IPS-20b (cell line): ENCODE data around the gene ZSCAN12.
"Not testable (repeated sequence)": the region's sequence is repeated elsewhere in the genome, so short reads cannot be mapped to it uniquely, and the experiment has no call there.

Source experiments
- H3K27ac ChIP-seq: one replicate; pipeline ENCODE4 v1.5.1; 2013; ENCODE audit warnings: low read length
- H3K27me3 ChIP-seq: 2 replicates; pipeline ENCODE4 v1.6.1; 2013; ENCODE audit warnings: mild to moderate bottlenecking, low read length, inconsistent platforms; ENCODE audit not compliant: insufficient read depth
- H3K36me3 ChIP-seq: 2 replicates; pipeline ENCODE4 v1.6.1; 2013; ENCODE audit warnings: low read depth, mild to moderate bottlenecking, inconsistent platforms, low read length, moderate library complexity; ENCODE audit not compliant: insufficient read depth
- H3K4me1 ChIP-seq: 2 replicates; pipeline ENCODE4 v1.6.1; 2013; ENCODE audit warnings: mild to moderate bottlenecking, control low read depth, inconsistent platforms, low read length, moderate library complexity; ENCODE audit not compliant: insufficient read depth
- H3K4me3 ChIP-seq: 2 replicates; pipeline ENCODE4 v1.5.1; 2013; ENCODE audit warnings: mild to moderate bottlenecking, low read length, inconsistent platforms
- H3K9ac ChIP-seq: 2 replicates; pipeline ENCODE4 v1.6.1; 2013; ENCODE audit warnings: low read depth, mild to moderate bottlenecking, inconsistent platforms, low read length, moderate library complexity
- H3K9me3 ChIP-seq: 2 replicates; pipeline ENCODE4 v1.6.1; 2013; ENCODE audit warnings: mild to moderate bottlenecking, low read depth, low read length, inconsistent platforms; ENCODE audit not compliant: insufficient read depth

Gene ZSCAN12

GRCh38 chr6:28399350-28400121 lies at the start of gene ZSCAN12:
TSS of gene ZSCAN12 (minus strand) at chr6:28399747. CDS start at chr6:28398405, 1,342 bp downstream.
- Histone ChIP-seq H3K4me1 (no peaks in the 10 kb centered on the region), H3K9ac (peak within 1 kb of the TSS; percentile 93), H3K36me3 (peaks cover 31% of the 10 kb centered on the region), H3K27me3 (peaks cover 31% of the 10 kb centered on the region), H3K9me3 (no peaks in the 10 kb centered on the region), H3K27ac (peak within 1 kb of the TSS; percentile 65), H3K4me3 (peak within 1 kb of the TSS; percentile 90)

DNA sequence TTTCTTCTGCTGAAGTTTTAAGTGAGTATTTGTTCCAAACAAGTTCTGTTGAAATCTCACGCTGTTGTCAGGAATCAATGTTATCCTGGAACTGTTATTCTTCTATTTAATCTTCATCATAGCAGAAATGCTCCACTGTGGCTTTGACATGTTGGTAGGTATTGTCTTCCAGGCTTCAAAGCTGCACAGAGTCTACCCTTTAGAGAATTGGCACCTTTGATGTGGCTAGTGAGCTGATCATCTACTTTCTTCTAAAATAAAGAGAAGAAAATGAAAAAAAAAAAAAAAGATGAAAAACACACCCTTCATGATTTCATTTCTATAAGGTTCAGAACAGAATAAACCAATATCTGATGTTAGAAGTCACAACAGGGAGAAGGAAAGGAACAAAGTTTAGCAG lies 49.5 kb upstream of the ZSCAN12 start:
- no peak overlapping the region for H3K27ac ChIP-seq
- no peak overlapping the region for H3K4me3 ChIP-seq
- no peak overlapping the region for H3K9ac ChIP-seq
- H3K4me1 ChIP-seq = no peaks in the 10 kb centered on the region
- H3K9me3 ChIP-seq = no peaks in the 10 kb centered on the region
- H3K36me3 ChIP-seq = no peaks in the 10 kb centered on the region
- H3K27me3 ChIP-seq = peaks cover 8% of the 10 kb centered on the region

DNA sequence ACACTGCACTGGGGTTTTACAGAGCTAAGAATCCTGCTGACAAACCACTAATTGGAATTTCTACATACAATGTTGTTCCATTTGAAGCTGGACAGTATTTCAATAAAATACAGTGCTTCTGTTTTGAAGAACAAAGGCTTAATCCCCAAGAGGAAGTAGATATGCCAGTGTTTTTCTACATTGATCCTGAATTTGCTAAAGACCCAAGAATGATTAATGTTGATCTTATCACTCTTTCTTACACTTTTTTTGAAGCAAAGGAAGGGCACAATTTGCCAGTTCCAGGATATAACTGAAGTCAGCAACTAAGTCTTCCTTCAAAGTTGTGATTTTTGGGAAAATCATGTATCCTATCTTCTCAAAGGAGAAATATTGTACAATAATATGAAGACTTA lies 48.0 kb upstream of the ZSCAN12 start:
- Histone ChIP-seq H3K9ac (peak overlapping the region; percentile 81; the same call in 1 of the 2 replicates), H3K4me3 (peak overlapping the region; percentile 74)
- H3K27ac ChIP-seq, H3K9me3 ChIP-seq, H3K27me3 ChIP-seq, H3K4me1 ChIP-seq, H3K36me3 ChIP-seq: not testable (repeated sequence)

DNA sequence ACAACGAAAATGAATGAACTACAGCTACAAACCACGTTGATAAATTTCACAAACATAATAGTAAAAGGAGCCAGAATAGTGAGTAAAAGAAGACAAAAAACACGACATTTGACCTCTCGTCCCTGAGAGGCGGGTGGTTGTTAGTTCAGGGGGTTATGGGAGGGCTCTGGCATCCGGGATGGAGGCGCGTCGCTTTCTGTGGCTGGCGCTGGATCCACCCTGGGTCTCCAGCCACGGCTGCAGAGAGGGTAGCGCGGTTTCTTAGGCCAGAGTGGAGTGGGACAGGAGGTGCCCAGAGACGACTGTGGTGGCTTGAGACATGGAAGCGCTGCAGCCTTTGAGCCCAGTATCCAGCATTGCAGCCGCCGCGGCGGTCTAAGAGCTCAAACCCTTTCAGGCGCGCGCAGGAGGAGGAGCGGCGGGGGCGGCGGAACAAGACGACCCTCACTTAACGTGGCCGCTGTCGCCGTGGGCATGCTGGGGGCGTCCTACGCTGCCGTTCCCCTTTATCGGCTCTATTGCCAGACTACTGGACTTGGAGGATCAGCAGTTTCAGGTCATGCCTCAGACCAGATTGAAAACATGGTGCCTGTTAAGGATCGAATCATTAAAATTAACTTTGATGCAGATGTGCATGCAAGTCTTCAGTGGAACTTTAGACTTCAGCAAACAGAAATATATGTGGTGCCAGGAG lies 47.4 kb upstream of the ZSCAN12 start:
- H3K9ac ChIP-seq = peak overlapping the region; percentile 81
- no peaks in the 10 kb centered on the region for H3K9me3 ChIP-seq
- H3K27ac ChIP-seq = no peak overlapping the region
- H3K4me3 ChIP-seq = peak overlapping the region; percentile 74
- no peaks in the 10 kb centered on the region for H3K36me3 ChIP-seq
- no peaks in the 10 kb centered on the region for H3K4me1 ChIP-seq
- no peaks in the 10 kb centered on the region for H3K27me3 ChIP-seq

DNA sequence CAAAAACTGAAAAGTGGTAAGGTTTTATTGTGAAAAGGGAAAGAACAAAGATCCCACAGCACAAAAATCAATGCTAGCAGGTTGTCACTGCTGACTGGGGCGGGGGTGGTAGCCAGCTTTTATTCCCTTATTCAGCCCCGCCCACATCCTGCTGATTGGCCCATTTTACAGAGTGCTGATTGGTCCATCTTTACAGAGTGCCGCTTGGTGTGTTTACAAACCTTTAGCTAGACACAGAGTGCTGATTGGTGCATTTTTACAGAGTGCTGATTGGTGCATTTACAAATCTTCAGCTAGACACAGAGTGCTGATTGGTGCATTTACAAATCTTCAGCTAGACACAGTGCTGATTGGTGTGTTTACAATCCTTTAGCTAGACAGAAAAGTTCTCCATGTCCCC lies 45.2 kb upstream of the ZSCAN12 start:
- H3K27ac ChIP-seq, H3K4me3 ChIP-seq, H3K4me1 ChIP-seq, H3K9ac ChIP-seq, H3K9me3 ChIP-seq, H3K27me3 ChIP-seq, H3K36me3 ChIP-seq: not testable (repeated sequence)

DNA sequence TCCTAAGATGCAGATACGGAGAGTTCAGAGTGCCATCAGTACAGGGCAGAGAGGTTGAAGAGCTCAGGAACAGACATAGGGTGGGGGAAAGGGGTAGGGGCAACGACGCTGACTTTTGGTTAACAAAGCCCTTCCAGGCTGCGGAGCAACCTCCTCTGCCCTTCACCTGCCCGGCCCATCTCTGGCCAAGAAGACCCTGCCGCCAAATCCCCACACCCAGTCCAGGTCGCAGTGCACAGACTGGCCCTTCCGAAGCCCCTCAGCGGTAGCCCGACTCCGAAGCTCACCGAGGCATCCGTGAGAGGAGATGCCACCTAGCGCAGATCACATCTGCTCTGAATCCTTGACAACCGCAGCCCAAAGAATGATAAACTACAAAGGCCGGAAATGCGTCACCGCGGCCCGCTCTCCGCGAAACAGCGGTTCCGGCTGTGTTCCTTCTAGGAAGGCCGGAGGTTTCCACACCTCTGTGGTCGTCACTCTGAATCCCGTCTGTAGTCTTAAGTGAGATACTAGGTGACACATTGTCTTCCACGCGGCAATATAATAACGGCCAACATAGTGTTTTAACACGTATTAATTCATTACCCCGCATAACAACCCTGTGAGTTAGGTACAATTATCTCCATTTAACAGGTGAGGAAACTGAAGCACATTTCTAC lies 43.7 kb upstream of the ZSCAN12 start, which contains the start of gene ZSCAN23:
ZSCAN23 (minus strand) TSS at position 380 of the 662 bp plus-strand sequence. CDS start 7,225 bp downstream, outside the sequence.
- Histone ChIP-seq H3K36me3 (no peaks in the 10 kb centered on the region), H3K9ac (peak within 1 kb of the TSS; percentile 84), H3K9me3 (no peaks in the 10 kb centered on the region), H3K27me3 (no peaks in the 10 kb centered on the region), H3K27ac (no peak within 1 kb of the TSS), H3K4me1 (no peaks in the 10 kb centered on the region), H3K4me3 (peak within 1 kb of the TSS; percentile 92)

DNA sequence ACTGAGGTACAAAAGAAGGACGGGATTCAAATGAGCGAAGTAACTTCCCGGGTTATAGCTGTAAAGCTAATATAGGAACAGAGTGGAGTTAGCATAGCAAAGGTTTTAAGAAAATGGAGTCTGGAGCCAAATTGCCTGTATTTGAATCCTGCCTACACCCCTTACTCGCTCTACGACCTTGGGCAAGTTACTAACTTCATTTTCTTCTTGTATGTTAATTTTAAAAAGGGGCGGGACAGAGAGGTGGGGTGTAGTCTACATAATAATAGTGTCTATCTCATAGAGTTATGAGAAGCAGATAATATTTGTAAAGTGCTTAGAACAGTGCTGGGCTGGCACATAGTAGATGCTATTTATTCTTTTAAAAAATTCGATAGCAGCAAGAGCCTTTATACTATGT lies 43.0 kb upstream of the ZSCAN12 start:
- Histone ChIP-seq H3K9me3 (no peaks in the 10 kb centered on the region), H3K4me3 (peak overlapping the region; percentile 92), H3K27me3 (no peaks in the 10 kb centered on the region), H3K4me1 (no peaks in the 10 kb centered on the region), H3K9ac (peak overlapping the region; percentile 84; the same call in 1 of the 2 replicates), H3K27ac (no peak overlapping the region), H3K36me3 (no peaks in the 10 kb centered on the region)

DNA sequence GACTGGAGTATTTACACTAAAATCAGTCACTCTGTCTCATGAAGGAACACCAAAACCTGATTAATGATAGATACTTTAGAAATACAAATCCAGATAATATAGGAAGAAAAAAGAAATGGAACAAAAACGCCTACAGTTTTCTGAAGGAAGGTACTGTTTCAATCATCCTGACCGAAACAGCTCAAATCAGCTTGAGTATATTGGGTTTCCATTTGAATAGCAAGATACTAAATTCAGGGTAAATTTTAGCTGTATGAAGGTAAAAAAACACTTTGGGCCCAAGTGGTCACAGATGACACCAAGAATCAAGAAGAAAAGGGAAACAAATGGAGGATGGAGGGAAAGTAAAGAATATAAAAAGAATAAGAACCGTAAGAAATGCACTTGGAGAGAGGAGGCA lies 36.9 kb upstream of the ZSCAN12 start:
- Histone ChIP-seq H3K9ac (no peak overlapping the region), H3K4me3 (no peak overlapping the region), H3K4me1 (no peaks in the 10 kb centered on the region), H3K27me3 (no peaks in the 10 kb centered on the region), H3K36me3 (peaks cover 22% of the 10 kb centered on the region), H3K27ac (no peak overlapping the region), H3K9me3 (no peaks in the 10 kb centered on the region)

DNA sequence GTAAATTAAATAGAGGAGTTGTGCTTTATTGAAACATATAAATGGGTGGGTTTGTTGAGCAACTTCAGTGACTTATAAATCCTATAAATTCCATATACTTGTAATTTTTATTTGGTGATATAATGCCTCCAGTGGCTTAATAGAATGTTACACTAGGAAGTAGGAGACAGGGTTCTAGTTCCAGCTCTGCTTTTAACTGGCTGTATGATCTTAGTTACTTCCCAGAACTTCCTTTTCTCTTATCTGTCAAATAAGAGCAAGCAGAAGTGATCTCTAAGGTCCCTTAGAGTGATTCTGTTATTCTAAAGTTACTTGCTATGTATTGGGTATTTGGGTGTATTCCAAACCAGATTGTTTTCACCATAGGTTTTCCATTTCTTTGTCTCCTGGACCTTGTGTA lies 33.6 kb upstream of the ZSCAN12 start:
- no peak overlapping the region for H3K27ac ChIP-seq
- H3K4me1 ChIP-seq = no peaks in the 10 kb centered on the region
- H3K36me3 ChIP-seq = peaks cover 30% of the 10 kb centered on the region
- H3K9me3 ChIP-seq = no peaks in the 10 kb centered on the region
- no peak overlapping the region for H3K4me3 ChIP-seq
- H3K27me3 ChIP-seq = no peaks in the 10 kb centered on the region
- H3K9ac ChIP-seq = no peak overlapping the region

DNA sequence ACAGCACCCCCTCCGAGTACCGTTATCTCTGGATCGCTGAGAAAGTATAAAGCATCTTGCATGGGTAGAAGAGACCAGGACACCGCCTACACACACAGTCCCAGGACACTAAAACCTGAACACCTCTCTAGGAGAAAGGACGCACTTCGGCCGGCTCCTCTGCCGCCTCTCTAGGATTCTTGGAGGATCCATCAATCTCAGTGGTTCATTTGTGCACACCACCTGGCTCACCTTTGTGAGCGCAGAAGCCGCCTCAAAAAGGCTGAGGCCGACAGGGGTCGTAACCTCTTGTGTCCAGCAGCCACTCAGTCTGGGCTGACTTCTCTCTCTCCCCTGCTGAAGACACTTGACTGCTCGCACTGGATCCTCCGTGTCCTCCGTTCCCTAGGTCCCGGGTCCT lies 30.2 kb upstream of the ZSCAN12 start:
- no peak overlapping the region for H3K9ac ChIP-seq

DNA sequence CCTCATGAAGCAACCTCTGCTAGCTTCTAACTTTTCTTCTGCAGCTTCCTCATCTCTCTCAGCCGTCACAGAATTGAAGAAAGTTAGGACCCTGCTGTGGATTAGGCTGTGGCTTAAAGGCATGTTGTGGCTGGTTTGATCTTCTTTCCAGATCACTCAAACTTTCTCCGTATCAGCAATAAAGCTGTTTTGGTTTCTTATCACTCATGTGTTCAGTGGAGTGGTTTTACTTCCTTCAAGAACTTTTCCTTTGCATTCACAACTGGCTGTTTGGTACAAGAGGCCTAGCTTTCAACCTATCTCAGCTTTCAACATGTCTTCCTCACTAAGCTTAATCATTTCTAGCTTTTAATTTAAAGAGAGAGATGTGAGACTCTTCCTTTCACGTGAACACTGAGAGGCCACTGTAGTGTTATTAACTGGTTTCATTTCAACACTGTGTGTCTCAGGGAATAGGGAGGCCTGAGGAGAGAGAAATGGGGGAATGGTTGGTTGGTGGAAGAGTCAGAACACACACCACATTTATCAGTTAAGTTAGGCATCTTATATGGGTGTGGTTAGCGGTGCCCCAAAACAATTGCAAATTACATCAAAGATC lies 26.5 kb upstream of the ZSCAN12 start:
- no peaks in the 10 kb centered on the region for H3K4me1 ChIP-seq
- peaks cover 28% of the 10 kb centered on the region; the same call in 1 of the 2 replicates for H3K36me3 ChIP-seq
- H3K9ac ChIP-seq = no peak overlapping the region
- H3K4me3 ChIP-seq = no peak overlapping the region
- no peak overlapping the region for H3K27ac ChIP-seq
- H3K9me3 ChIP-seq = no peaks in the 10 kb centered on the region
- H3K27me3 ChIP-seq = no peaks in the 10 kb centered on the region

More for the DNA sequence above, 30.2 kb upstream of the ZSCAN12 start:
- no peaks in the 10 kb centered on the region for H3K27me3 ChIP-seq
- peaks cover 32% of the 10 kb centered on the region for H3K36me3 ChIP-seq
- no peaks in the 10 kb centered on the region for H3K4me1 ChIP-seq
- no peaks in the 10 kb centered on the region for H3K9me3 ChIP-seq
- H3K4me3 ChIP-seq = no peak overlapping the region
- no peak overlapping the region for H3K27ac ChIP-seq
